Spleen (tissue), 7 donors: ENCODE results near the gene METTL4.

Experiments used
- CTCF ChIP-seq, 11 experiments: fragments of 200-600 bp in 7 of 11; fragments of 450-650 bp in 4 of 11; sonication (generic) in 4 of 11; IDR thresholded peaks in 8 of 11; conservative IDR thresholded peaks in 3 of 11; 1 replicate in 7 of 11; 2 replicates in 4 of 11; pipeline versions ENCODE4 v1.4.0 to v1.8.0; 2016 to 2021; ENCODE audit warnings: antibody characterized with exemption in 11 of 11, inconsistent platforms in 4 of 11, mild to moderate bottlenecking in 1 of 11
- POLR2AphosphoS5 ChIP-seq, 3 donors: sonication (generic); formaldehyde crosslinking; IDR thresholded peaks; one replicate each; pipeline ENCODE4 v1.5.1; 2017; ENCODE audit warnings: antibody characterized with exemption in 3 of 3
- donor health status: DM: no; HTN: no; CAD: no; lungs with moderate emphysema.
- donor health status: DM: no; HTN: no; CAD: no.
- donor health status: DM: no; HTN: no; CAD: no.

- TF ChIP-seq CTCF (IDR thresholded peaks at IDR 0.05 in 8 of 11, conservative IDR thresholded peaks at IDR 0.05 in 3 of 11) (no peak), POLR2AphosphoS5 (IDR thresholded peaks at IDR 0.05) (no peak)
Measured at GRCh38 chr18:2568605-2569004, 2.7 kb downstream of the METTL4 start.
